Large intestine (tissue), 3 donors: ENCODE data around the gene DDX46. TPM values are rescaled to one million over a fixed set of nuclear protein-coding genes. Genes with fewer than 3 reads are reported as not detected.

Experiments
- DNase-seq, 2 donors: peaks; one replicate each; pipeline versions ENCODE4 v3.0.0 to v3.0.0-alpha.2; 2013
- H3K27ac ChIP-seq: one replicate; pipeline ENCODE4 v1.5.1; 2013; ENCODE audit warnings: low read length
- H3K27me3 ChIP-seq: 2 replicates; pipeline ENCODE4 v1.6.1; 2013; ENCODE audit warnings: low read length; ENCODE audit not compliant: control insufficient read depth, insufficient read depth
- H3K36me3 ChIP-seq: 2 replicates; pipeline ENCODE4 v1.6.1; 2013; ENCODE audit warnings: low read length; ENCODE audit not compliant: control insufficient read depth, insufficient read depth
- H3K4me1 ChIP-seq: one replicate; pipeline ENCODE4 v1.6.1; 2013; ENCODE audit warnings: low read length; ENCODE audit not compliant: control insufficient read depth, insufficient read depth
- H3K4me3 ChIP-seq: one replicate; pipeline ENCODE4 v1.5.1; 2013; ENCODE audit warnings: low read length
- H3K9me3 ChIP-seq: one replicate; pipeline ENCODE4 v1.6.1; 2013; ENCODE audit warnings: mild to moderate bottlenecking, low read depth, low read length, moderate library complexity; ENCODE audit not compliant: control insufficient read depth
- WGBS: methylation state at CpG from one replicate; pipeline ENCODE4 v1.1.5; 2013; ENCODE audit warnings: low lambda C conversion rate; ENCODE audit not compliant: insufficient coverage; 5-methylcytosine and 5-hydroxymethylcytosine counted together
- polyA plus RNA-seq: library from polyadenylated mRNA; unstranded; fragments of 120-200 nt; gene quantifications from one replicate; pipeline ENCODE4 v1.2.1, GENCODE V29; 2013

Gene DDX46
- polyA plus RNA-seq, 1 donor: 57.8 TPM

DNA sequence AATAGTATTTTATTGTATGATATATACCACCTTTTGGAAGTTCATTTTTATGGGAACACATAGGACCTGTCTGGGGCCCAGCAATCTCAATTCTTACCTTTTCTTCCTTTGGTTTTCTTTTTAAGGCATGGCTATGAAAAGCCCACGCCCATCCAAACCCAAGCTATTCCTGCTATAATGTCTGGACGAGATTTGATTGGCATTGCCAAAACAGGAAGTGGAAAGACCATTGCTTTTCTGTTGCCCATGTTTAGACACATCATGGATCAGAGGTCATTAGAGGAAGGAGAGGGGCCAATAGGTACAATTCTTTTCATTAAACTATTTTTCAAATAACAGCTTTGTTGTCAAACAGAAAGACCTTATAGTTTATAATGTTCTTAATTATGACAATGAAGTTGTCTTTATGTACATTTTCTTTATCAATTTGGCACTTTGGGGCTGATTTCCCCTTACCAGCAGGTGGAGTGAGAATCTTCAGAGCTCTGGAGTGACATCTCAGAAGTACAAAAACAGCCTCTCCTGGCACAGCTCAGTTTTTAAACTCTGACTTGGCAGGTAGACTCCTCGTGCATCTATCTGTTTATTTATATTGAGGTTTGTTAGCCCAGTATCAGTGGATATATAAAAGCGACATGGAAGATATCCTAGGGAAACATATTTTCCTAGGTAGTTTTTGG is 25.8 kb downstream of the DDX46 start:
- DNase-seq: no peak
- H3K36me3 ChIP-seq: peaks cover 74% of the 10 kb centered on the region
- H3K9me3 ChIP-seq: no peaks in the 10 kb centered on the region
- H3K4me3 ChIP-seq: no peak overlapping the region
- no peak overlapping the region for H3K27ac ChIP-seq
- no peaks in the 10 kb centered on the region for H3K27me3 ChIP-seq
- H3K4me1 ChIP-seq: no peaks in the 10 kb centered on the region
- WGBS: 60% methylated on average over 3 of the region's 4 CpGs

DNA sequence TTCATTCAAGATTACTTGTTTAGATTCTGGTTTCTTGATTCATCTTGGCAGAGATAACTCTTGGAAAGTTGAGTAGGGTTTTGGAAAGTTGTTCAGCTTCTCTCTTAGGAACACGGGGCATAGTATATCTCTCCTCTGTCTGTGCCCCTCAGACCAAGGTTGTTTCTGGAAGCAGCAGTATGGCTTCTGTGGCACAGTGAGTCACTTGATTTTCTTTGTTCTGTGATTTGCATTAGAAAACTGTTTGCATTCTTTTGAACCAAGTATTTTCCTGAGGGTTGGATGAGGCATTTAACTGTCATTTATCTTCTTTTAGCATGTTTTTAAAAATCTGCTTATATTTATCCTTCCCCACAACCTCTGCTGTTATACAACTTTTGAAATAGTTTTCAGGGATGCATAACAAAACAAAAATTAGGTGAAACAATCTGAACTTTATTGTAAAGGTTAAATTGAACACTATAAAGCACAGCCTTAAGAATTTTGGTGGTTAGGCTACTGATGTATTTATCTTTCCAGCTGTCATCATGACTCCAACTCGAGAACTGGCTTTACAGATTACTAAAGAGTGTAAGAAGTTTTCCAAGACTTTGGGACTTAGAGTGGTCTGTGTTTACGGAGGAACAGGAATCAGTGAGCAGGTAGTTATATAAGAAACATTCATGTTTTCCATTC is 26.5 kb downstream of the DDX46 start:
- WGBS: 100% methylated on average over 2 of the region's 3 CpGs
- Histone ChIP-seq H3K4me1 (no peaks in the 10 kb centered on the region), H3K9me3 (no peaks in the 10 kb centered on the region), H3K27ac (no peak overlapping the region), H3K4me3 (no peak overlapping the region), H3K36me3 (peaks cover 75% of the 10 kb centered on the region), H3K27me3 (no peaks in the 10 kb centered on the region)
- DNase-seq: no peak

DNA sequence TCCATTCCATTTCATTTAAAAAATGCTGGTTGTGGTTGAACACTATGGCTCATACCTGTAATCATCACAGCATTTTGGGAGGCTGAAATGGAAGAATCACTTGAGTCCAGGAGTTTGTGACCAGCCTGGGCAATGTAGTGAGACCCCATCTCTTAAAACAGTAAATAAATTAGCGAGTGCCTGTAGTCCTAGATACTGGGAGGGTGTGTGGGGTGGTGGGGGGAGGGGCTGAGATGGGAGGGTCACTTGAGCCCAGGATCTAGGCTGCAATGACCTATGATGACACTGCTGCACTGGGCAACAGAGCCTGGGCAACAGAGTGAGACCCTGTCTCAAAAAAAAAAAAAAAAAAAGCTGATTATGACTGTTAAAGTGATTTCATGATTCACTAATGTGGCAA is 29.1 kb downstream of the DDX46 start:
- Histone ChIP-seq H3K27ac (no peak overlapping the region), H3K36me3 (peaks cover 74% of the 10 kb centered on the region), H3K27me3 (no peaks in the 10 kb centered on the region), H3K4me1 (no peaks in the 10 kb centered on the region), H3K4me3 (no peak overlapping the region), H3K9me3 (no peaks in the 10 kb centered on the region)
- no CpG with 5 or more reads among the region's 1 CpG for WGBS
- DNase-seq: no peak

DNA sequence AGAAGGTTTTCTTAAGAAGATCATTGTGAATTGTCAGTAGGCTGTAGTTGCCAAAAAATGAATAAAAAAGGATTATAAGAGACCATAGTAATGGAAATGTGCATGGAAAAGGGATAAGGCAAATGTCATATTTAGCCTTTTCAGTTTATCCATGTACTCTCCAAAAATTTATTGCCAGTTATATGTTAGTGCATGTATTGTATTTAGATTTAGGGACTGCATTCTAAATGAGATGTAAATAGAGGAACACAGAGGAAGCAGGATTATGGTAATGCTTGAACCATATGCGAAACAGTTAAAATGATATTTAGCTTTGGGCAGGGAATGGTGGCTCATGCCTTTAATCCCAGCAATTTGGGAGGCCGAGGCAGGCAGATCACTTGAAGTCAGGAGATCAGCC is 33.0 kb downstream of the DDX46 start:
- no peaks in the 10 kb centered on the region for H3K4me1 ChIP-seq
- no peaks in the 10 kb centered on the region for H3K27me3 ChIP-seq
- DNase-seq: no peak
- H3K27ac ChIP-seq: no peak overlapping the region
- H3K4me3 ChIP-seq: no peak overlapping the region
- H3K36me3 ChIP-seq: peaks cover 75% of the 10 kb centered on the region
- H3K9me3 ChIP-seq: no peaks in the 10 kb centered on the region
- WGBS: no CpG with 5 or more reads among the region's 2 CpGs

DNA sequence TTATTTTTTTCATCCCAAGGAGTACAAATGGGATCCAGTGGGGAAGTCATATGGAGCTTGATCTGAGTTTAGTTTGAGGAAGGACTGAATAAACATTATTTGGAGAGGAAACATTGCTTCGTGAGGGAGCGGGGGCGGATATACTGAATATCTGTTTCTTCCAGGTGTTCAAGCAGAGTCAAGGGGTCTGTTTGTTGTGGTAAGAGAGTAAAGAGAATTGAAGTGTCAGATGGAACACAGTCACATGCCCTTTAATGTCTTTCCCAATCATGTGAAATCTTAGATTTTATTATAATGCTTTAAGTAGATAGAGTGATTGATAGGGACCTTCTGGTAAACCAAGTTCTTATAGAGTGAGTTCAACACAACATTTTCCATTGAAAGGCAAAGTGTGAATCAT is 33.7 kb downstream of the DDX46 start:
- Histone ChIP-seq H3K9me3 (no peaks in the 10 kb centered on the region), H3K4me1 (no peaks in the 10 kb centered on the region), H3K27ac (no peak overlapping the region), H3K4me3 (no peak overlapping the region), H3K36me3 (peaks cover 73% of the 10 kb centered on the region), H3K27me3 (no peaks in the 10 kb centered on the region)
- DNase-seq: no peak
- WGBS: no CpG with 5 or more reads among the region's 3 CpGs

DNA sequence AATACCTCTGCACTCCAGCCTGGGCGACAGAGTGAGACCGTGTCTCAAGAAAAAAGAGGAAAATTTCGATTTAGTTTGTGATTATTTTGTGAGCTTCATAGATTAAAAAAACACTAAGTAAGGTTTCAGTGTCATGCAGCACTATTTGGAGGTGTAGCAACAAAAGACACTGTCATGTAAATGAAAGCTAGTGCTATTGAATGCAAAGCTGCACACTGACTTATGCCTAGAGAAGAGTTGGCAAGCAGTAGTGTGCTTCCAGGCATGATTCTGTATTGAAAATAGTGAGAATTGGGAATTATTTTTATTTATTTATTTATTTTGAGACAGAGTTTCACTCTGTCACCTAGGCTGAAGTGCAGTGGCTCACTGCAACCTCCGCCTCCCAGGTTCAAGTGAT is 34.5 kb downstream of the DDX46 start:
- H3K27ac ChIP-seq: no peak overlapping the region
- WGBS: 92% methylated on average over 2 of the region's 4 CpGs
- peaks cover 73% of the 10 kb centered on the region for H3K36me3 ChIP-seq

DNA sequence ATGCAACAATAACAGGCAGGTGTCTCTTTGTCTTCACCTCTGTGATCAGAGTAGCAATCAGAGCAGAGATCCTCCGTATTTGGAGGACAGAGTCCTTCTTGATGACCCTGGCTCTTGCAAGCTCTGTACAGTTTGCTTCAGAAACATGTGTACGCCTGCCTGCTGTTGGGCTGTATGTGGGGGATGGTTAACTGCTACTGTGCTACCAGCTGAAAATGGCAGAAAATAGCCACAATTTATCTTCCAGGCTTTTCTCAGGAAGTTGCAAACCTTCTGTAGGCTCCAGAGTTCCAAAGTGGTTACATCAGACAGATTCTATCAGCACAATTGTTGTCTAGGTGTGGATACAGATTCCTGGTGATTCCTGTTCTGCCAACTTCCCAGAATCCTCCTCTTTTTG is 35.5 kb downstream of the DDX46 start:
- no peak for DNase-seq
- H3K9me3 ChIP-seq: no peaks in the 10 kb centered on the region
- peaks cover 77% of the 10 kb centered on the region for H3K36me3 ChIP-seq
- H3K4me1 ChIP-seq: no peaks in the 10 kb centered on the region
- H3K4me3 ChIP-seq: no peak overlapping the region
- no peaks in the 10 kb centered on the region for H3K27me3 ChIP-seq
- no peak overlapping the region for H3K27ac ChIP-seq
- no CpG with 5 or more reads among the region's 2 CpGs for WGBS

More for the DNA sequence above, 34.5 kb downstream of the DDX46 start:
- H3K4me3 ChIP-seq: no peak overlapping the region
- no peaks in the 10 kb centered on the region for H3K9me3 ChIP-seq
- no peak for DNase-seq
- H3K4me1 ChIP-seq: no peaks in the 10 kb centered on the region
- H3K27me3 ChIP-seq: no peaks in the 10 kb centered on the region

DNA sequence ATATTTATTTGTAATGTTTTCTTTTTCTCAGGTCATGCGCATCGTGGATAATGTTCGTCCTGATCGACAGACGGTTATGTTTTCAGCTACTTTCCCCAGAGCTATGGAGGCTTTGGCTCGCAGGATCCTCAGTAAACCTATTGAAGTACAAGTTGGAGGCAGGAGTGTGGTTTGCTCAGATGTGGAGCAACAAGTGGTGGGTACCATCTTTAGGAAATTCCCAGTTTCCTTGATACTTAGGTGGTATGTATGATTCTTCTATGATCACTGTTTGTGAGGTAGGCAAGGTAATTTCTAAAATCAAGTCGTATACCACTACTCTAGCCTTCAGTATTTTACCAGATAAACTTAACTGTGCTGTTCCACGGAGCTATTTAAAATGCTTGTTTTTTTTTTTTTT is 36.2 kb downstream of the DDX46 start:
- peaks cover 76% of the 10 kb centered on the region for H3K36me3 ChIP-seq

DNA sequence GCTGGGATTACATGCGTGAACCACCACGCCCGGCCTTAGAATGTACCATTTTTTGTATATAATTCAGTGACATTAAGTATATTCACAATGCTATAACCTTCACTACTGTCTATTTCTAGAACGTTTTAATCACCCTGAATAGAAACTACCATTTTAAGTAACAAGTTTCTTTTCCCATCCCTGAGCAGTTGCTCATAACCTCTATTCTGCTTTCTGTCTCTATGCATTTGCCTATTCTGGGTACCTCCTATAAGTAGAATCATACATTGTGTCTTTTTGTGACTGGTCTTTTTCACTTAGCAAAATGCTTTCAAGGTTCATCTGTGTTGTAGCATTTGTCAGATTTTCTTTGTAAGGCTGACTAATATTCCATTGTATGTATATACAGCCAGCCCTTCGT is 39.9 kb downstream of the DDX46 start:
- H3K36me3 ChIP-seq: peaks cover 64% of the 10 kb centered on the region
- no peak overlapping the region for H3K4me3 ChIP-seq
- no peaks in the 10 kb centered on the region for H3K9me3 ChIP-seq
- 90% methylated on average over 1 of the region's 5 CpGs for WGBS
- no peak for DNase-seq
- no peaks in the 10 kb centered on the region for H3K27me3 ChIP-seq
- no peaks in the 10 kb centered on the region for H3K4me1 ChIP-seq
- no peak overlapping the region for H3K27ac ChIP-seq

More for the DNA sequence above, 36.2 kb downstream of the DDX46 start:
- Histone ChIP-seq H3K4me3 (no peak overlapping the region), H3K9me3 (no peaks in the 10 kb centered on the region), H3K27me3 (no peaks in the 10 kb centered on the region), H3K27ac (no peak overlapping the region), H3K4me1 (no peaks in the 10 kb centered on the region)
- DNase-seq: no peak
- 100% methylated on average over 2 of the region's 8 CpGs for WGBS

DNA sequence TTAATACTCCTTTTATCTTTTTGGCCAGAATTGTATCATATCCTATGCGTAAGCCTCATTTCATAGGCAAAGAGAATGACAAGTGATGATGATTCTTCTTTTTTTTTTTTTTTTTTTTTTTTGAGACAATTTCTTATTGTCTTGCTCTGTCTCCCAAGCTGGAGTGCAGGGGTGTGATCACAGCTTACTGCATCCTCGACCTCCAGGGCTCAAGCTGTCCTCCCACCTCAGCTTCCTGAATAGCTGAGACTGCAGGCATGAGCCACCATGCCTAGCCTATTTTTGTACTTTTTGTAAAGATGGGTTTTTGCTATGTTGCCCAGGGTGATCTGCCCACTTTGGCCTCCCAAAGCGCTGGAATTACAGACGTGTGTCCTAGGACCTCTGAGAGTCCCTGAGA is 45.2 kb downstream of the DDX46 start:
- H3K27ac ChIP-seq: no peak overlapping the region
- H3K27me3 ChIP-seq: no peaks in the 10 kb centered on the region
- H3K36me3 ChIP-seq: peaks cover 32% of the 10 kb centered on the region
- H3K4me3 ChIP-seq: no peak overlapping the region
- H3K9me3 ChIP-seq: no peaks in the 10 kb centered on the region
- DNase-seq: no peak
- WGBS: 80% methylated on average over 1 of the region's 4 CpGs
- H3K4me1 ChIP-seq: peaks cover 6% of the 10 kb centered on the region

DNA sequence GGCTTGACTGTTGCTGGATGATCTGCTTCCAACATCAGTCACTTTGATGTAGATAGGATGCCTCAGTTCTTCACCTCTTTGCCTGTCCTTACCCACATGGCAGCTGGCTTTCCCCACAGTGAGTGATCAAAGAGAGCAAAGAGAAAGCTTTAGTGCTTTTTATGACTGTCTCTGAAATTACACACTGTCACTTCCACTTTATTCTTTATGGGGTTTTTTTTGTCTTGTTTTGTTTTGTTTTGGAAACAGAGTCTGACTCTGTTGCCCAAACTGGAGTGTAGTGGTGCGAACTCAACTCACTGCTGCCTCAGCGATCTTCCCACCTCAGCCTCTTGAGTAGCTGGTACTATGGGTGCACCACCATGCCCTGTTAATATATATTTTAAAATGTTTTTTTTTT is 54.8 kb downstream of the DDX46 start:
- WGBS: no CpG with 5 or more reads among the region's 2 CpGs
- Histone ChIP-seq H3K9me3 (no peaks in the 10 kb centered on the region), H3K4me3 (no peak overlapping the region), H3K27ac (no peak overlapping the region), H3K36me3 (peaks cover 49% of the 10 kb centered on the region), H3K4me1 (no peaks in the 10 kb centered on the region), H3K27me3 (no peaks in the 10 kb centered on the region)
- DNase-seq: no peak
